Spleen (tissue), 11 donors: ENCODE measurements around the gene RPLP2. TPM values are rescaled to one million over a fixed set of nuclear protein-coding genes. Genes with fewer than 3 reads are reported as not detected.

Experiments used
- DNase-seq: peaks from one replicate; pipeline ENCODE4 v3.0.0-alpha.2; 2020
- H3K27ac ChIP-seq, 8 donors: fragments of 200-600 bp; sonication (generic) in 7 of 8; 1 replicate in 4 of 8; 2 replicates in 4 of 8; pipeline versions ENCODE4 v1.5.0 to v1.8.0; 2016 to 2021; ENCODE audit warnings: inconsistent platforms in 4 of 8, mild to moderate bottlenecking in 4 of 8, moderate library complexity in 1 of 8
- H3K27me3 ChIP-seq, 7 donors: fragments of 200-600 bp; sonication (generic) in 6 of 7; replicated peaks in 1 of 7; 1 replicate in 4 of 7; 2 replicates in 3 of 7; pipeline versions ENCODE4 v1.5.0 to v1.8.0; 2016 to 2021; ENCODE audit warnings: inconsistent platforms in 3 of 7, mild to moderate bottlenecking in 1 of 7
- H3K36me3 ChIP-seq, 6 donors: fragments of 200-600 bp; sonication (generic) in 5 of 6; 1 replicate in 4 of 6; 2 replicates in 2 of 6; pipeline versions ENCODE4 v1.5.0 to v1.8.0; 2016 to 2021; ENCODE audit warnings: inconsistent platforms in 2 of 6
- H3K4me1 ChIP-seq, 6 donors: fragments of 200-600 bp; sonication (generic) in 5 of 6; 1 replicate in 3 of 6; 2 replicates in 3 of 6; pipeline versions ENCODE4 v1.5.0 to v1.8.0; 2016 to 2021; ENCODE audit warnings: inconsistent platforms in 3 of 6
- H3K4me3 ChIP-seq, 8 donors: fragments of 200-600 bp; sonication (generic) in 7 of 8; 1 replicate in 4 of 8; 2 replicates in 4 of 8; pipeline versions ENCODE4 v1.5.0 to v1.8.0; 2016 to 2021; ENCODE audit warnings: inconsistent platforms in 4 of 8, mild to moderate bottlenecking in 4 of 8, moderate library complexity in 2 of 8
- H3K9me3 ChIP-seq, 8 donors: fragments of 200-600 bp; sonication (generic) in 7 of 8; 1 replicate in 4 of 8; 2 replicates in 4 of 8; pipeline versions ENCODE4 v1.5.0 to v1.8.0; 2016 to 2021; ENCODE audit warnings: inconsistent platforms in 4 of 8
- CTCF ChIP-seq, 11 experiments: fragments of 200-600 bp in 7 of 11; fragments of 450-650 bp in 4 of 11; sonication (generic) in 4 of 11; IDR thresholded peaks in 8 of 11; conservative IDR thresholded peaks in 3 of 11; 1 replicate in 7 of 11; 2 replicates in 4 of 11; pipeline versions ENCODE4 v1.4.0 to v1.8.0; 2016 to 2021; ENCODE audit warnings: antibody characterized with exemption in 11 of 11, inconsistent platforms in 4 of 11, mild to moderate bottlenecking in 1 of 11
- POLR2A ChIP-seq, 3 donors: fragments of 450-650 bp; IDR thresholded peaks; one replicate each; pipeline ENCODE4 v1.5.1; 2017; ENCODE audit warnings: antibody characterized with exemption in 3 of 3, mild to moderate bottlenecking in 1 of 3
- POLR2AphosphoS5 ChIP-seq, 3 donors: sonication (generic); formaldehyde crosslinking; IDR thresholded peaks; one replicate each; pipeline ENCODE4 v1.5.1; 2017; ENCODE audit warnings: antibody characterized with exemption in 3 of 3
- WGBS, 5 donors: extraction: QIAGEN DNeasy Blood & Tissue Kit in 3 of 5; methylation state at CpG; one replicate each; pipeline versions ENCODE4 v1.1.5 to v1.1.7; 2013 to 2018; 5-methylcytosine and 5-hydroxymethylcytosine counted together
- intact Hi-C: fragments of 100-400 bp; cut with DNase I; formaldehyde crosslinking; loops from one replicate; pipeline ENCODE4 v1.15.0; 2023; ENCODE audit warnings: low total_unique reads
- polyA plus RNA-seq, 3 donors: library from polyadenylated mRNA; stranded (reverse); fragments of 200-250 nt; gene quantifications; one replicate each; pipeline ENCODE4 v1.2.1, GENCODE V29; 2013
- total RNA-seq, 7 donors: library from RNA; depleted of rRNA in 3 of 7; stranded (reverse); fragments of >200 nt in 3 of 7; fragmentation: NEBNext Ultra II Directional in 4 of 7; extraction: Animal tissue kit (Norgen Biotek cat#: 25700) in 4 of 7; gene quantifications; one replicate each; pipeline versions ENCODE4 v1.1.0 to v1.2.1, GENCODE V29; 2016 to 2021
- donor health status: healthy with polysubstance abuse.
- donor health status: DM: no; HTN: no; CAD: no; lungs with moderate emphysema.
- donor health status: DM: no; HTN: no; CAD: no.
- donor health status: Bipolar disorder and iron deficiency.
- donor health status: healthy.
- donor health status: DM: no; HTN: no; CAD: no.
- donor health status: DM: yes; HTN: yes; CAD: no.

The RPLP2 gene
- total and polyA plus RNA-seq, 10 donors: 514 to 3,944 (median 2,380) TPM

- intact Hi-C loops: no loop called here
- H3K36me3 ChIP-seq: peaks cover 0 to 49% (median 38%) of the 10 kb centered on the region in 6 donors
These were observed 34.7 kb upstream of the RPLP2 start for GRCh38 chr11:774873-775592.

GRCh38 chr11:776263-776560 is 33.6 kb upstream of the RPLP2 start:
- 30 to 44% (median 42%) methylated on average over 10 to 11 of the region's 11 CpGs for WGBS, 5 donors
- Histone ChIP-seq H3K27ac (peak overlapping the region in 2 of 8 donors; percentile 88 to 91), H3K36me3 (peaks cover 0 to 37% (median 26%) of the 10 kb centered on the region in 6 donors), H3K4me1 (peaks cover 14 to 73% (median 44%) of the 10 kb centered on the region in 6 donors), H3K4me3 (peak overlapping the region; percentile 46 to 97 (median 76)), H3K9me3 (no peaks in the 10 kb centered on the region), H3K27me3 (no peaks in the 10 kb centered on the region)
- intact Hi-C loops: no loop called here
- DNase-seq: no peak
- no peak for TF ChIP-seq POLR2A (IDR thresholded peaks at IDR 0.05)
- TF ChIP-seq CTCF (IDR thresholded peaks at IDR 0.05 in 8 of 11, conservative IDR thresholded peaks at IDR 0.05 in 3 of 11): no peak
- no peak for TF ChIP-seq POLR2AphosphoS5 (IDR thresholded peaks at IDR 0.05)

More at GRCh38 chr11:774873-775592, 34.7 kb upstream of the RPLP2 start:
- Histone ChIP-seq H3K27me3 (no peaks in the 10 kb centered on the region), H3K4me1 (peaks cover 14 to 66% (median 44%) of the 10 kb centered on the region in 6 donors), H3K9me3 (no peaks in the 10 kb centered on the region), H3K27ac (no peak overlapping the region), H3K4me3 (no peak overlapping the region)
- TF ChIP-seq POLR2AphosphoS5 (IDR thresholded peaks at IDR 0.05) (peak in 1 of 3 donors; percentile 7), POLR2A (IDR thresholded peaks at IDR 0.05) (no peak), CTCF (IDR thresholded peaks at IDR 0.05 in 8 of 11, conservative IDR thresholded peaks at IDR 0.05 in 3 of 11) (no peak)
- whole genome bisulfite sequencing, 5 donors: 78 to 85% (median 81%) methylated on average over 19 to 20 of the region's 20 CpGs
- peak; percentile 76 for DNase-seq

GRCh38 chr11:776561-777287 is 33.0 kb upstream of the RPLP2 start:
- H3K36me3 ChIP-seq: peaks cover 0 to 32% (median 21%) of the 10 kb centered on the region in 6 donors
- 0 to 2% (median 2%) methylated on average over 25 to 65 of the region's 65 CpGs for WGBS, 5 donors
- TF ChIP-seq POLR2AphosphoS5 (IDR thresholded peaks at IDR 0.05): no peak
- no peak for TF ChIP-seq CTCF (IDR thresholded peaks at IDR 0.05 in 8 of 11, conservative IDR thresholded peaks at IDR 0.05 in 3 of 11)
- TF ChIP-seq POLR2A (IDR thresholded peaks at IDR 0.05): no peak
- no peaks in the 10 kb centered on the region for H3K27me3 ChIP-seq
- H3K9me3 ChIP-seq: no peaks in the 10 kb centered on the region
- H3K27ac ChIP-seq: peak overlapping the region; percentile 43 to 91 (median 84)
- intact Hi-C loops: no loop called here
- peak overlapping the region; percentile 46 to 97 (median 76) for H3K4me3 ChIP-seq
- H3K4me1 ChIP-seq: peaks cover 14 to 74% (median 44%) of the 10 kb centered on the region in 6 donors
- DNase-seq: peak; percentile 88
